SK-N-SH treated with all-trans-retinoic acid at 6 μM for 48 hours (cell line): ENCODE measurements around the gene AKAP6.
A peak's percentile ranks its signal among the peaks of the same experiment; 100 is the strongest.

Experiments used
- ATAC-seq: fragments of 200-7000 bp; cut with Tn5 transposase; 3 replicates; pipeline ENCODE4 v1.9.1; 2020; ENCODE audit warnings: mild to moderate bottlenecking, moderate library complexity
- ARNTL ChIP-seq: fragments of 450-650 bp; formaldehyde crosslinking; IDR thresholded peaks from 2 replicates; pipeline ENCODE4 v1.5.0; 2020; ENCODE audit warnings: low read depth, mild to moderate bottlenecking, moderate library complexity, borderline replicate concordance
- BACH2 ChIP-seq: fragments of 250-450 bp; sonication (Bioruptor Pico); IDR thresholded peaks from 2 replicates; pipeline ENCODE4 v1.9.0; 2021; ENCODE audit warnings: mild to moderate bottlenecking, borderline replicate concordance
- CREB5 ChIP-seq: fragments of 250-450 bp; sonication (Bioruptor Pico); IDR thresholded peaks from 2 replicates; pipeline ENCODE4 v1.5.1; 2020; ENCODE audit warnings: low read depth, mild to moderate bottlenecking, moderate library complexity
- CSDC2 ChIP-seq: fragments of 250-450 bp; sonication (Bioruptor Pico); IDR thresholded peaks from 2 replicates; pipeline ENCODE4 v1.5.0; 2020; ENCODE audit warnings: mild to moderate bottlenecking, moderate library complexity
- CSRNP3 ChIP-seq: fragments of 250-450 bp; sonication (Bioruptor Pico); IDR thresholded peaks from 2 replicates; pipeline ENCODE4 v1.5.1; 2021; ENCODE audit warnings: mild to moderate bottlenecking, moderate library complexity
- ESRRG ChIP-seq: fragments of 250-450 bp; sonication (Bioruptor Pico); IDR thresholded peaks from 2 replicates; pipeline ENCODE4 v1.6.1; 2021; ENCODE audit warnings: mild to moderate bottlenecking
- ISL1 ChIP-seq: fragments of 250-450 bp; sonication (Bioruptor Pico); IDR thresholded peaks from 2 replicates; pipeline ENCODE4 v2.1.2; 2022; ENCODE audit warnings: mild to moderate bottlenecking, moderate library complexity
- OSR1 ChIP-seq: fragments of 250-450 bp; sonication (Bioruptor Pico); IDR thresholded peaks from 2 replicates; pipeline ENCODE4 v1.8.0; 2022; ENCODE audit warnings: moderate library complexity, mild to moderate bottlenecking, inconsistent platforms
- RARB ChIP-seq: fragments of 250-450 bp; sonication (Bioruptor Pico); IDR thresholded peaks from 2 replicates; pipeline ENCODE4 v1.8.0; 2021; ENCODE audit warnings: mild to moderate bottlenecking, moderate library complexity
- SNAI2 ChIP-seq: fragments of 250-450 bp; sonication (Bioruptor Pico); IDR thresholded peaks from 2 replicates; pipeline ENCODE4 v1.5.0; 2020; ENCODE audit warnings: mild to moderate bottlenecking, moderate library complexity
- TCF4 ChIP-seq: fragments of 250-450 bp; sonication (Bioruptor Pico); IDR thresholded peaks from 2 replicates; pipeline ENCODE4 v1.8.0; 2021; ENCODE audit warnings: mild to moderate bottlenecking, moderate library complexity, borderline replicate concordance
- TOX ChIP-seq: fragments of 250-450 bp; sonication (Bioruptor Pico); IDR thresholded peaks from 2 replicates; pipeline ENCODE4 v1.8.0; 2021; ENCODE audit warnings: mild to moderate bottlenecking, moderate library complexity, borderline replicate concordance
- TSHZ2 ChIP-seq: fragments of 250-450 bp; sonication (Bioruptor Pico); IDR thresholded peaks from 2 replicates; pipeline ENCODE4 v1.5.0; 2020; ENCODE audit warnings: mild to moderate bottlenecking, moderate library complexity
- ZC3H10 ChIP-seq: fragments of 250-450 bp; sonication (Bioruptor Pico); IDR thresholded peaks from 2 replicates; pipeline ENCODE4 v1.5.1; 2021; ENCODE audit warnings: mild to moderate bottlenecking, moderate library complexity
- ZFP30 ChIP-seq: fragments of 450-650 bp; formaldehyde crosslinking; IDR thresholded peaks from 2 replicates; pipeline ENCODE4 v1.5.0; 2022; ENCODE audit warnings: mild to moderate bottlenecking, moderate library complexity
- ZNF565 ChIP-seq: fragments of 450-650 bp; formaldehyde crosslinking; conservative IDR thresholded peaks from 2 replicates; pipeline ENCODE4 v1.5.0; 2020; ENCODE audit warnings: low read depth, mild to moderate bottlenecking, moderate library complexity
- ZNF70 ChIP-seq: fragments of 450-650 bp; formaldehyde crosslinking; IDR thresholded peaks from 2 replicates; pipeline ENCODE4 v1.5.0; 2020; ENCODE audit warnings: mild to moderate bottlenecking, moderate library complexity
- TF ChIP-seq, protein P1 (sequence below): fragments of 250-450 bp; sonication (Bioruptor Pico); IDR thresholded peaks from 2 replicates; pipeline ENCODE4 v1.8.0; 2020; ENCODE audit warnings: mild to moderate bottlenecking, moderate library complexity, borderline replicate concordance
- TF ChIP-seq, protein P2 (sequence below): fragments of 250-450 bp; sonication (Bioruptor Pico); IDR thresholded peaks from 2 replicates; pipeline ENCODE4 v1.8.0; 2021; ENCODE audit warnings: low read depth, mild to moderate bottlenecking, moderate library complexity, borderline replicate concordance

AKAP6 gene, protein sequence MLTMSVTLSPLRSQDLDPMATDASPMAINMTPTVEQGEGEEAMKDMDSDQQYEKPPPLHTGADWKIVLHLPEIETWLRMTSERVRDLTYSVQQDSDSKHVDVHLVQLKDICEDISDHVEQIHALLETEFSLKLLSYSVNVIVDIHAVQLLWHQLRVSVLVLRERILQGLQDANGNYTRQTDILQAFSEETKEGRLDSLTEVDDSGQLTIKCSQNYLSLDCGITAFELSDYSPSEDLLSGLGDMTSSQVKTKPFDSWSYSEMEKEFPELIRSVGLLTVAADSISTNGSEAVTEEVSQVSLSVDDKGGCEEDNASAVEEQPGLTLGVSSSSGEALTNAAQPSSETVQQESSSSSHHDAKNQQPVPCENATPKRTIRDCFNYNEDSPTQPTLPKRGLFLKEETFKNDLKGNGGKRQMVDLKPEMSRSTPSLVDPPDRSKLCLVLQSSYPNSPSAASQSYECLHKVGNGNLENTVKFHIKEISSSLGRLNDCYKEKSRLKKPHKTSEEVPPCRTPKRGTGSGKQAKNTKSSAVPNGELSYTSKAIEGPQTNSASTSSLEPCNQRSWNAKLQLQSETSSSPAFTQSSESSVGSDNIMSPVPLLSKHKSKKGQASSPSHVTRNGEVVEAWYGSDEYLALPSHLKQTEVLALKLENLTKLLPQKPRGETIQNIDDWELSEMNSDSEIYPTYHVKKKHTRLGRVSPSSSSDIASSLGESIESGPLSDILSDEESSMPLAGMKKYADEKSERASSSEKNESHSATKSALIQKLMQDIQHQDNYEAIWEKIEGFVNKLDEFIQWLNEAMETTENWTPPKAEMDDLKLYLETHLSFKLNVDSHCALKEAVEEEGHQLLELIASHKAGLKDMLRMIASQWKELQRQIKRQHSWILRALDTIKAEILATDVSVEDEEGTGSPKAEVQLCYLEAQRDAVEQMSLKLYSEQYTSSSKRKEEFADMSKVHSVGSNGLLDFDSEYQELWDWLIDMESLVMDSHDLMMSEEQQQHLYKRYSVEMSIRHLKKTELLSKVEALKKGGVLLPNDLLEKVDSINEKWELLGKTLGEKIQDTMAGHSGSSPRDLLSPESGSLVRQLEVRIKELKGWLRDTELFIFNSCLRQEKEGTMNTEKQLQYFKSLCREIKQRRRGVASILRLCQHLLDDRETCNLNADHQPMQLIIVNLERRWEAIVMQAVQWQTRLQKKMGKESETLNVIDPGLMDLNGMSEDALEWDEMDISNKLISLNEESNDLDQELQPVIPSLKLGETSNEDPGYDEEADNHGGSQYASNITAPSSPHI (N-terminal part only)

DNA sequence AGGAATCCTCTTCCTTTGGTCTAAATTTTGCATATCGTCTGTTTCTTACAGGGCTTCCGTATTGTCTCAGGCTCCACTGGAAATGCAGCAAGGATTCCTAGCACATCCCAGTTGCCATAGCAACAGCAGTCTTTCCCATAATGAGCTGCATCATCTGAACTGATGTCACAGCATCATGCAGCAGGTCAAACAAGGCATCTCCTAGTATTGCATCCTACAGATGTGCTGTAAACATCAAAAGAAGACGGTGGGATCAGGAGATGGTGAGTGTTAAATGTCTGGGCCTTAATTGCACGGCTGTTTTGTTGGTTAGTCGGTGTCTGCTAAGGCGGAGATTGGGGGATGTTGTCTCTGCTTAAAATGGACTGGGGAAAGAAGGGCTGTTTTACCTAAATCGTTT, at the start of gene AKAP6:
TSS of gene AKAP6 (plus strand) at position 153 of the 400 bp plus-strand sequence. CDS start 104,196 bp downstream, outside the sequence.
- ATAC-seq, result peak; percentile 85
- TF ChIP-seq, protein P1, sequence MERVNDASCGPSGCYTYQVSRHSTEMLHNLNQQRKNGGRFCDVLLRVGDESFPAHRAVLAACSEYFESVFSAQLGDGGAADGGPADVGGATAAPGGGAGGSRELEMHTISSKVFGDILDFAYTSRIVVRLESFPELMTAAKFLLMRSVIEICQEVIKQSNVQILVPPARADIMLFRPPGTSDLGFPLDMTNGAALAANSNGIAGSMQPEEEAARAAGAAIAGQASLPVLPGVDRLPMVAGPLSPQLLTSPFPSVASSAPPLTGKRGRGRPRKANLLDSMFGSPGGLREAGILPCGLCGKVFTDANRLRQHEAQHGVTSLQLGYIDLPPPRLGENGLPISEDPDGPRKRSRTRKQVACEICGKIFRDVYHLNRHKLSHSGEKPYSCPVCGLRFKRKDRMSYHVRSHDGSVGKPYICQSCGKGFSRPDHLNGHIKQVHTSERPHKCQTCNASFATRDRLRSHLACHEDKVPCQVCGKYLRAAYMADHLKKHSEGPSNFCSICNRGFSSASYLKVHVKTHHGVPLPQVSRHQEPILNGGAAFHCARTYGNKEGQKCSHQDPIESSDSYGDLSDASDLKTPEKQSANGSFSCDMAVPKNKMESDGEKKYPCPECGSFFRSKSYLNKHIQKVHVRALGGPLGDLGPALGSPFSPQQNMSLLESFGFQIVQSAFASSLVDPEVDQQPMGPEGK (CRISPR knock-in tag), result no peak
- no peak for TF ChIP-seq TSHZ2
- TF ChIP-seq SNAI2 (CRISPR knock-in tag), result no peak
- no peak for TF ChIP-seq ISL1 (CRISPR knock-in tag)
- TF ChIP-seq CSDC2 (CRISPR knock-in tag), result no peak
- no peak for TF ChIP-seq ARNTL (CRISPR knock-in tag)
- no peak for TF ChIP-seq TCF4
- TF ChIP-seq CREB5, result no peak
- no peak for TF ChIP-seq RARB (CRISPR knock-in tag)
- no peak for TF ChIP-seq ZNF565 (CRISPR knock-in tag)
- TF ChIP-seq, all 23 proteins: peak for 0

GRCh38 chr14:32286602-32287001, 42.5 kb upstream of the AKAP6 start:
- ATAC-seq, result no peak
- TF ChIP-seq ZFP30 (CRISPR knock-in tag), result no peak
- no peak for TF ChIP-seq BACH2 (CRISPR knock-in tag)

- no peak for ATAC-seq
- TF ChIP-seq ZC3H10 (CRISPR knock-in tag), result no peak
- no peak for TF ChIP-seq BACH2 (CRISPR knock-in tag)
- no peak for TF ChIP-seq ZNF565 (CRISPR knock-in tag)
- no peak for TF ChIP-seq ESRRG (CRISPR knock-in tag)
- no peak for TF ChIP-seq TOX (CRISPR knock-in tag)
- no peak for TF ChIP-seq ZFP30 (CRISPR knock-in tag)
- no peak for TF ChIP-seq RARB (CRISPR knock-in tag)
- TF ChIP-seq TSHZ2, result no peak
- TF ChIP-seq TCF4, result no peak
- TF ChIP-seq ZNF70, result no peak
- no peak for TF ChIP-seq CREB5
- TF ChIP-seq OSR1 (CRISPR knock-in tag), result no peak
- no peak for TF ChIP-seq CSRNP3 (CRISPR knock-in tag)
- TF ChIP-seq, protein P2, sequence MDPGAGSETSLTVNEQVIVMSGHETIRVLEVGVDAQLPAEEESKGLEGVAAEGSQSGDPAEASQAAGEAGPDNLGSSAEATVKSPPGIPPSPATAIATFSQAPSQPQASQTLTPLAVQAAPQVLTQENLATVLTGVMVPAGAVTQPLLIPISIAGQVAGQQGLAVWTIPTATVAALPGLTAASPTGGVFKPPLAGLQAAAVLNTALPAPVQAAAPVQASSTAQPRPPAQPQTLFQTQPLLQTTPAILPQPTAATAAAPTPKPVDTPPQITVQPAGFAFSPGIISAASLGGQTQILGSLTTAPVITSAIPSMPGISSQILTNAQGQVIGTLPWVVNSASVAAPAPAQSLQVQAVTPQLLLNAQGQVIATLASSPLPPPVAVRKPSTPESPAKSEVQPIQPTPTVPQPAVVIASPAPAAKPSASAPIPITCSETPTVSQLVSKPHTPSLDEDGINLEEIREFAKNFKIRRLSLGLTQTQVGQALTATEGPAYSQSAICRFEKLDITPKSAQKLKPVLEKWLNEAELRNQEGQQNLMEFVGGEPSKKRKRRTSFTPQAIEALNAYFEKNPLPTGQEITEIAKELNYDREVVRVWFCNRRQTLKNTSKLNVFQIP (CRISPR knock-in tag), result no peak
- no peak for TF ChIP-seq ARNTL (CRISPR knock-in tag)
- no peak for TF ChIP-seq CSDC2 (CRISPR knock-in tag)
Observed at GRCh38 chr14:32296366-32296765, 32.7 kb upstream of the AKAP6 start.
